GM18870 (cell line): ENCODE data around the gene DEK.
"Not testable (repeated sequence)": the region's sequence is repeated elsewhere in the genome, so short reads cannot be mapped to it uniquely, and the experiment has no call there.

Source experiments
- ATAC-seq: cut with Tn5 transposase; IDR thresholded peaks from one replicate; pipeline ENCODE4 v1.9.1; 2021; ENCODE audit warnings: moderate library complexity; ENCODE audit not compliant: unreplicated experiment

Gene DEK

DNA sequence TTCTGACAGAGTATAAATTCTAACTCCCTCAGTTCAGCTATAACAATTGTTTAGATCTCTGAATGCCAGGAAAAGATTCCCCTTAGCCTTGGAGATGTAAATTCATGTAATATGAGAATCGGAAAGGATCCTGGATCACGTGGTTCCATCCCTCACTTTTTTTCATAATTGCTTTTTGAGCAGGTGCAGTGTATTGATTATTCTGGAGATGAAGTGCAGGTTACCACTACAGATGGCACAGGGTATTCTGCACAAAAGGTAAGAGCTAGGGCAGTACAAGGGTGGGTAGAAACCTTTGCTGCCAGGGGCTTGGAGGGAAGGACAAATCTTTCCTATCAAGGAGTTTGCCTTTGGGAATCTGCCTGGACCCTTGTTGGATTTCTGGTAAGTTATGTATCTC, 56.4 kb downstream of the DEK start:
- ATAC-seq: no peak

DNA sequence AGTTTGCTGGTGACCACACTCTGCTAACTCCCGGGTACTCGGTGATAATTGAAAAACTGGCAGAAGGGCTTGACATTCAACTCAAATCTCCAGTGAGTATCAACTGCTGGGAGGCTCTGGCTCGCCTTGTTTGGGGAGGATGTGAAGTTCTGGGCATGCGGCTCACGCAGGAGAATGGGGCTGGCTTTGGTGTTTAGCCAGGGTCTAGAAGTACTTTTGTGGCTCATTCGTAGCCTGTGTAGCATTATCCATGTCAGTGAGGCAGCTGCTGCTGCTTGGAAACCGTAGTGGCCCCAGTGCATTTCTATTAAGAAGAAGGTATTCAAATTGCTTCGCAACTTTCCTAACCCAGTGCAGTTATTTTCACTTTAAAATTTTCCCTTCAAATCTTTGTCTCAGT, 56.9 kb downstream of the DEK start:
- ATAC-seq: no peak

DNA sequence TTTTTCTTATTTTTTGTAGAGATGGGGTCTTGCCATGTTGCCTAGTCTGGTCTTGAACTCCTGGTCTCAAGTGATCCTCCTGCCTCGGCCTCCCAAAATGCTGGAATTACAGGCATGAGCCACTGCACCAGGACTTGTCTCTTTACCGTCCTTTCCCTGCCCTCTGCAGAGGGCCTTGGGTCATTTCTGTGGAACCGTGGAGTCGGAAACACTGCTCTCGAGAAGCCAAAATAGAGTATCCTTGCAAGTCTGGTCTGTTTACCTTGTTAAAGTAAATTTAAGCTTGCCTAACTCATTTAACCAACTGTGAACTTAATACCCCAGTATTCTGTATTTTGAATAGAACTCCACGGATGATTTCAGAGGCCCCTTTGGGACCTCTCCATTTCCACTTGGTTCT, 57.7 kb downstream of the DEK start:
- no peak for ATAC-seq

DNA sequence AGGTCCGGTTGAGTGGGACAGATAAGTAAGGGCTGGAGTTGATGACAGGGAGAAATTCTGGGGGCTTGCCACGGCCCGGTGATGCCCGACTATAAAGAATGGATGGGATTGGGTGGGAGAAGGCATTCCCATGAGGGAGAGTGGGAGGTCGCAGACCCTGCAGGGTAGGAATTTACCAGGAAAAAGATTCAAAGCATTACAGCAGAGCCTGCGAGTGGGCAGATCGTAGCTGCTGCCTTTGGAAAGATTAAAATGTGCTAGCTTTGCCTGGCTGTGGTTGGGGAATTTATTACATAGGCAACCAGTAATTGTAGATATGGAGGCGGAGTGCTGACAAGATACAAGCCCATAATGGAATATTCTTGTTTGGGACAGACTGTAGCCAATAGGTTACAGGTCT, 59.6 kb downstream of the DEK start:
- ATAC-seq: no peak

DNA sequence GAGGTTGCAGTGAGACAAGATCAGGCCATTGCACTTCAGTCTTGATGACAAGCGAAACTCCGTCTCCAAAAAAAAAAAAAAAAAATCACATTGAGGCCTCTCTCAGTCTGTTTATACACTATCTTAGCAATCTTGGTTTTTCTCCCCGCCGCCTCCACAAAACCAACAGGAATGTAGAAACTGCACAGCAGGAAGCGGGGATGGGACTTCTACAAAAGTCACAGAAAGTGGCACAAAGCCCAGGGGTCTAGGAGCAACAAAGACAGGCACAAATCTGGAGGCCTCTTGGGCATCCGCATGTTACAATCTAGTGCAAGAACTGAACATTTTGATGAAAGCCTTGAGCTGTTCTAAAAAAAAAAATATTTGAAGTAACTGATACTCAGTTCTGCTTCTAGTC, 60.5 kb downstream of the DEK start:
- no peak for ATAC-seq

DNA sequence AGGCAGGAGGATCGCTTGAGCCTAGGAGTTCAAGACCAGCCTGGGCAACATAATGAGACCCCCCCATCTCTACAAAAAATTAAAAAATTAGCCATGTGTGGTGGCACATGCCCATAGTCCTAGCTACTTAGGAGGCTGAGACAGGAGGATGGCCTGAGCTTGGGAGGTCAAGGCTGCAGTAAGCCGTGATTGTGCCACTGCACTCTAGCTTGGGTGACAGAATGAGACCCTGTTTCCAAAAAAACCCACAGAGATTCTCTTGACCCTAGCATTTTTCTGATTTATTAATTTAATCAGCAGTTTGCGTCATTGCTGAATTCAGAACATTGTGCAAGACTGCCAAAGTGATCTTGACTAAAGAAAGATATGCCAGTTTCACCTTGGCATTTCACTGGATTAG, 72.3 kb downstream of the DEK start:
- ATAC-seq: no peak

DNA sequence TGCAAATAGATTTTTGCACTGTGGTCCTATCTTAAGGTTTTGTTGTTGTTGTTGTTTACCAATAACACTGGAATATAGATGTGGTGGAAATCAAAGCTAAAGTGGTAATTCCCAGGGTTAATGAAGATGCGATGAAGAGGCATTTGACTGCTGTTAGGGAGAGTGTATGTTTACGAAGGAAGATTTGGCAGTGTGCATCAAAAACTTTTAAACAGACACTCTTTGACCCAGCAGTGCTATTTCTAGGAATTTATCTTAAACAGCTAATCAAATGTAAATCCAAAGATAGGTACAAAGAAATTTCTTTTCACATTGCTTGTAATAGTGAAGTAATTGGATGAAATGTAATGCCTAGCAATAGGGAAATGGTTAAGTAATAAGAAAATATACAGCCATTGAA, 75.1 kb downstream of the DEK start:
- no peak for ATAC-seq

DNA sequence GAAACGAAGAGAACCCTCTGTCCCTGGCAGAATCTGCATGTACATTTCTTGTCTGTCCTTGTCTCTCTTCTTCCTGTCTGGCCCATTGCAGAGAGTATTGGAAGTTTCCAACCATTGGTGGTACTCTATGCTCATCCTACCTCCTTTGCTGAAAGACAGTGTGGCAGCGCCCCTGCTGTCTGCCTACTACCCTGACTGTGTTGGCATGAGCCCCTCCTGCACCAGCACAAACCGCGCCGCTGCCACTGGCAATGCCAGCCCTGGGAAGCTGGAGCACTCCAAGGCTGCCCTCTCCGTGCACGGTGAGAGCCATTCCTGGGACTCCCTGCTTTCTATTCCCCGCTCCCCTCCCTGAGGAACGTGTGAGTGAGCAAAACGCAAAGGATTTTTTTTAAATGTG, 76.6 kb downstream of the DEK start:
- ATAC-seq: no peak

DNA sequence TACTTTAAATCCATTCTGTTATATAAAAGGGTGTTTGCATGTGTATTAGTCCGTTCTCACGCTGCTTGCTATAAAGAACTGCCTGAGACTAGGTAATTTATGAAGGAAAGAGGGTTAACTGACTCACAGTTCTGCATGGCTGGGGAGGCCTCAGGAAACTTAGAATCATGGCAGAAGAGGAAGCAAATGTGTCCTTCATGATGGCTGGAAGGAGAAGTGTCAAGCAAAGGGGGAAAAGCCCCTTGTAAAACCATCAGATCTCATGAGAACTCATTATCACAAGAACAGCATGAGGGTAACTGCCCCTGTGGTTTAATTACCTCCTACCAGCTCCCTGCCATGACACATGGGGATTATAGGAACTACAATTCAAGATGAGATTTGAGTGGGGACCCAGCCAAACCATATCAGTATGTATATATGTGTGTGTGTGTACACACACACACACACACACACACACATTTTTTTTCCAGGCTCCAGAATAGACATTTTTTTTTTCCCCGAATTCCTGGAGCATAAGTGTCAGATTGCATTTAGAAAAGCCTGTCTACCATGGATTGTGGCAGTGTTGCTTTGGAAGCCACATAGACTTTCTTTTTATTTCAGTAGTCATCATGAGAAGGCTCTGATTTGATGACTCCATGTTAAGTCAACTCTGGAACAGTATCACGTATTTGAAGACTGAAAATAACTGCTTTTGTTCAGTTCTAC, 77.6 kb downstream of the DEK start:
- ATAC-seq: no peak

DNA sequence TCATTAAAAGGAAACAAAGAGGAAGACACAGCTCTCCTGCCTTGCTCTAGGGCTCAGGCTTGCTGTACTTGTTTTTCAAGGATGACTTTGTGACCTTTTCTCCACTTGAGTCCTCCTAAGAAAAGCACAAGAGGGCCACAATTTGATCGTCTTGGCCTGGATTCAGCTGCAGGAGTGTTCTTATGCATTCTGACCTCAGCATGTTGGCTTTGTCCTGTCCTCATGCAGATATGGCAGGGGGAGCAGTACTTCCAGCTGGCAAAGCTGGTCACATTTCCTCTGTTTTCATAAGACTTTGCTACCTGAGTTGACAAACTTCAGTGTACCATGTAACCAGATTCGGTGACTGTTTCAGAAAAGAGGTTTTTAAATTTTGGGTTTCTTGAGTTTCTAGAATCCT, 78.3 kb downstream of the DEK start:
- no peak for ATAC-seq

DNA sequence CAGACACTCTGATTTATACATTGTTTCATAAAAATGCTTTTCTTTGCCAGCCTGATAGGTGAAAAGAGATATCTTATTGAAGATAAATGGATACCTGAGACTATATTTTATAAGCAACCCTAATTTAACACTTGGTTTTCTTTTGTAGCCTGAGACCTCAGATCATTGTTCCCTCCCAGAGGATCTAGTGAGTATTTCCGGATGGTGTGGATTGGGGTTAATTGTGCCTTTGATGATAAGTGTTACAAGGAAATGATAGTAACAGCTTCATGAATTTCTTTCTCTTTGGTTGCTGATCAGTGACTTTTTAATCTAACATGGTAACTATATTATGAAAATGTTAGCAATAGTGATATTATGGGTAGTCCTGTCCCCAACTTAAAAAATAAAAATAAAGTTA, 78.7 kb downstream of the DEK start:
- ATAC-seq: no peak

DNA sequence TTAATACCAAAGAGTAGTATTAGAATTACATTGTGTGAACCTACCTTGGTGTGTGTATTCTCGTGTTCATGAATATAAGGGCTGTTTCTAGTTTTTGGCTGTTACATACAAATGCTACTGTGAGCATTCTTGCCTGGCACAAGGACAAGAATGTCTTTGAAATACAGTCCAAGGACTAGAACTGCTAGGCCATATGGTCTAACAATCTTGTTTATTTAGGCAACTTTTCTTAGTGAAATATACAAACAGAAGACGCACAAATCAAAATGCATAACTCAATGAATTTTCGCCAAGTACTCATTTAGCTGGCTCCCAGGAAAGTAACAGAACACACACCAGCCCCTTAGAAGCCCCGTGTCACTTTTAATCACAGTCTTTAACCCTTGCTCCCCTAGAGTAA, 80.6 kb downstream of the DEK start:
- ATAC-seq: no peak

DNA sequence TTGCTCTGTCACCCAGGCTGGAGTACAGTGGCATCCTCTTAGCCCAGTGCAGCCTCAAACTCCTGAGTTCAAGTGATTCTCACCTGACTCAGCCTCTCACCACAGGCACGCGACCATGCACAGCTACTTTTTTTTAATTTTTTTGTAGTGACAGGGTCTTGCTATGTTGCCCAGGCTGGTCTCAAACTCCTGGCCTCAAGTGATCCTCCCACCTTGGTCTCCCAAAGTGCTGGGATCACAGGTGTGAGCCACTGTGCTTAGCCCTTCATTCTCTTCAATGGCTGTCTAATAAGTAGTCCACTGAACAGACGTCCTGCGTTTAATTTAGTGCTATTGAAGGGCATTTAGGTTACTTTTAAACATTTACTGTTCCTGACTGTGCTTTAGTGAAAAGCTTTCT, 81.8 kb downstream of the DEK start:
- ATAC-seq: no peak

DNA sequence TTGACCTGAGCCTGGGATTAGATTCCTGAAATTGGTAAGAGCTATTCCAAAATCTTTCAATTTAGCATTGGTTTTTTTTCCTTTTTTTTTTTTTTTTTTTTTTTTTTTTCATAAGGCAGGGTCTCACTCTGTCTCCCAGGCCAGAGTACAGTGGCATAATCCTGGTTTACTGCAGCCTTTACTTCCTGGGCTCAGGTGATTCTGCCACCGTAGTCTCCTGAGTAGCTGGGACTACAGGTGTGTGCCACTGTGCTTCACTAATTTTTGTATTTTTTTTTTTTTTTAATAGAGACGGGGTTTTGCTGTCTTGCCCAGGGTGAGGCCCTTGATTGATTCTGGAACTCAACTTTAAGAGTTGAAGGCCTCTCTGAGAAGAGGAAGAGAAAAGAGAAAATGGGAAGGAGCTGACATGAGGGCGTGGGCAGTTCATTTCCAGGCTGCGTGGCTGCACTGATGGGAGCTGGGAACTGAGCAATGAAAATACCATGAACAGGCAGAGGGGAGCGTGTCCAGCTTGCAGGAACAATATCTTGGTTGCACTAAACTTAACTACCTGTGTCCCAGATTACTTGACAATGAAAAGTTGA, 84.5 kb downstream of the DEK start:
- ATAC-seq: no peak

DNA sequence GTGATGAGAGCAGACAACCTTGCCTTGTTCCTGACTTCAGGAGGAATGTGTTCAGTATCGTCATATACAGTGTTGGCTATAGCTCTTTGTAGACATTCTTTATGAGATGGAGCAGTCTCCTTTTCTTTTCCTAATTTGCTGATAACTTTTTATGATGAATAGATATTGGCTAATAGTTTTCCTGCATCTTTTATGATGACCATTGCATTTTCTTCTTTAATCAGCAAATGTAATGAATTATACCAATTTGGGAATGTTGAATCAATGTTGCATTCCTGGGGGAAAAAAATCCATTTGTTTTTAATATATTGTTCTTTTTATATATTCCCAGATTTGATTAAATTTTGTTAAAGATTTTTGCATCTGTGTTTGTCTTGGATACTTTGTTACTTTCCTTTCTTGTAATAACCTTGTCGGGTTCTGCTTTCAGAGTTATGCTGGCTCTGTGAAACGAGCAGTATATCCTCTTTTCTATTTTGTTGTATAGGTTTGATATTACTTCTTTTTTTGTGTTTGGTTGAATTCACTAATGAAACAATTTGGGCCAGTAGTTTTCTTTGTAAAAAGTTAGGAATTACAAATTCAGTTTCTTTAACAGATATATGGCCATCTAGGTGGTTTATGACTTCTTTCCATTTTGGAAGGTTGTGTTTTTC, 85.2 kb downstream of the DEK start:
- no peak for ATAC-seq

DNA sequence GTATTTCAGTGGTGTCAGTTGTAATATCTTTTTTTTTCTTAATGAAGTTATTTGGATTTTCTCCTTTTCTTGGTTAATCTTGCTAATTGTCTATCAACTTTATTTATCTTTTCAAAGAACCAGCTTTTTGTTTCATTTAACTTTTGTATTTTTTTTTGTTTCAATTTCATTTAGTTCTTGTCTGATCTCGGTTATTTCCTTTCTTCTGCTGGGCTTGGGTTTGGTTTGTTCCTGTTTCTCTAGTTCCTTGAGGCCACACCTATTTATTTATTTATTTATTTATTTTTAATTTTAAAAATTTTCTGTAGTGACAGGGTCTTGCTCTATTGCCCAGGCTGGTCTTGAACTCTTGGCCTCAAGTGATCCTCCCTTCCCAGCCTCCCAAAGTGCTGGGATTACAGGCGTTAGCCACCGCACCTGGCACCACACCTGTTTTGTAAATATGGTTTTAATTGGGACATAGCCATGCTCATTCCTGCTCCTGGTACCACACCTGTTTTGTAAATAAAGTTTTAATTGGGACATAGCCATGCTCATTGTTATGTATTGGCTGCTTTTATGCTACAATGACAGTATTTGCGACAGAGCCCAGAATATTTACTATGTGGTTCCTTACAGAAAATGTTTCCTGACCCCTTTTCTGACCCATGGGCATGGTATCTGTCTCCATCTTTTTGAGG, 86.9 kb downstream of the DEK start:
- no peak for ATAC-seq

DNA sequence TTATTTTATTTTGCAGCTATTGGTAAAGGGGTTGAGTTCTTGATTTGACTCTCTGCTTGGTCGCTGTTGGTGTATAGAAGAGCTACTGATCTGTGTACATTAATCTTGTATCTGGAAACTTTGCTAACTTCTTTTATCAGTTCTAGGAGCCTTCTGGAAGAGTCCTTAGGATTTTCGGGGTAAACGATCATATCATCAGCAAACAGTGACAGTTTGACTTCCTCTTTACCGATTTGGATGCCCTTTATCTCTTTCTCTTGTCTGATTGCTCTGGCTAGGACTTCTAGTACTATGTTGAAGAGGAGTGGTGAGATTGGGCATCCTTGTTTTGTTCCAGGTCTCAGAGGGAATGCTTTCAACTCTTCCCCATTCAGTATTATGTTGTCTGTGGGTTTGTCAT, 88.1 kb downstream of the DEK start:
- not testable (repeated sequence) for ATAC-seq
